ENCODE results near the gene PGPEP1. TPM values are rescaled to one million over a fixed set of nuclear protein-coding genes. Genes with fewer than 3 reads are reported as not detected.

Gene PGPEP1, protein sequence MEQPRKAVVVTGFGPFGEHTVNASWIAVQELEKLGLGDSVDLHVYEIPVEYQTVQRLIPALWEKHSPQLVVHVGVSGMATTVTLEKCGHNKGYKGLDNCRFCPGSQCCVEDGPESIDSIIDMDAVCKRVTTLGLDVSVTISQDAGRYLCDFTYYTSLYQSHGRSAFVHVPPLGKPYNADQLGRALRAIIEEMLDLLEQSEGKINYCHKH
- total RNA-seq = 10 to 100 TPM; 23.5 to 44.0 (median 27.9) TPM

DNA sequence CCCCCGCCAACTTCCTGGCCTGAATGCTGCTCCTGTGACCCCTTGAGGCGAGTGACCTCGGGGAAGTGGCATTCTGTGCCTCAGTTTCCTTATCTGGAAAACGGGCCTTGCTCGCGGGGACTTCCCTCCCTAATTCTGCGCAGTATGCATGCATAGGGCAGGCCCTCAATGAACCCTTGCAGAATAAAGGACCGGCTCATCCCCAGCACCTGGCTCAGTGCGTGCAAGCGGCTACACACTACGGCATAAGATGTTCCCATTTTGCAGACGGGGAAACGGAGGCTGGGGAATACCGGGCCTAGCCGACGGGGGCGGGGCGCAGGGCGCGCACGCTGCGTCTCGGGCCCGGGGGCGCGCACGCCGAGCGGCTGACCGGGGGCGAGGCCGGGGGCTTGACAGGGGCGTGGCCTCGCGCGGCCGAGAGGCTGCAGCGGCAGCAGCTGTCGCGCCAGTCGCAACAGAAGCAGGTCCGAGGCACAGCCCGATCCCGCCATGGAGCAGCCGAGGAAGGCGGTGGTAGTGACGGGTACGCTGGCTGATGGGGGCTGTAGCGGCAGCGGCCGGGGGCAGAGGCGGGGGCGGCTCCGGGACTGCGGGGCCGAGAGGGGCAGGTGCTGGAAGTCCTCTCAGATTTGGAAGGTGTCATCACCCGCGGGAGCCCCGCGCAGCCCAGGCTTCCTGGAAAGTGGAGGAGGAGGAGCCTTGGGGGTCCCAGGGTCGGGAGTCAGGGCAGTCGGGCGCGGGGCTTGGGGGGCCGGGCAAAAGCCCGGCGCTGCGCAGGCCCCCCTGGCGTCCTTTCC, at the start of gene PGPEP1:
PGPEP1 (plus strand) TSS at position 409 of the 800 bp plus-strand sequence; CDS start at position 493, 84 bp downstream.
- H3K9me3 ChIP-seq = no peaks in the 10 kb centered on the region
- no peaks in the 10 kb centered on the region for H3K27me3 ChIP-seq
- H3K4me3 ChIP-seq (replicated peaks in 1 of 3) = peak within 1 kb of the TSS; percentile 53 to 97 (median 75)
- DNase-seq = peak; percentile 64 to 71
- peak in 1 of 2 donors; percentile 75 for TF ChIP-seq POLR2A (IDR thresholded peaks at IDR 0.05)
- TF ChIP-seq, protein P1, sequence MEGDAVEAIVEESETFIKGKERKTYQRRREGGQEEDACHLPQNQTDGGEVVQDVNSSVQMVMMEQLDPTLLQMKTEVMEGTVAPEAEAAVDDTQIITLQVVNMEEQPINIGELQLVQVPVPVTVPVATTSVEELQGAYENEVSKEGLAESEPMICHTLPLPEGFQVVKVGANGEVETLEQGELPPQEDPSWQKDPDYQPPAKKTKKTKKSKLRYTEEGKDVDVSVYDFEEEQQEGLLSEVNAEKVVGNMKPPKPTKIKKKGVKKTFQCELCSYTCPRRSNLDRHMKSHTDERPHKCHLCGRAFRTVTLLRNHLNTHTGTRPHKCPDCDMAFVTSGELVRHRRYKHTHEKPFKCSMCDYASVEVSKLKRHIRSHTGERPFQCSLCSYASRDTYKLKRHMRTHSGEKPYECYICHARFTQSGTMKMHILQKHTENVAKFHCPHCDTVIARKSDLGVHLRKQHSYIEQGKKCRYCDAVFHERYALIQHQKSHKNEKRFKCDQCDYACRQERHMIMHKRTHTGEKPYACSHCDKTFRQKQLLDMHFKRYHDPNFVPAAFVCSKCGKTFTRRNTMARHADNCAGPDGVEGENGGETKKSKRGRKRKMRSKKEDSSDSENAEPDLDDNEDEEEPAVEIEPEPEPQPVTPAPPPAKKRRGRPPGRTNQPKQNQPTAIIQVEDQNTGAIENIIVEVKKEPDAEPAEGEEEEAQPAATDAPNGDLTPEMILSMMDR (IDR thresholded peaks at IDR 0.05) = no peak
- H3K36me3 ChIP-seq = no peaks in the 10 kb centered on the region
- H3K27ac ChIP-seq = peak within 1 kb of the TSS; percentile 49 to 68 (median 55)
- peaks cover 4 to 12% of the 10 kb centered on the region in 2 donors for H3K4me1 ChIP-seq
- intact Hi-C loops (cut with DNase I) = no loop called here
- 17 to 36% methylated on average over 9 to 20 of the region's 69 CpGs for WGBS, 2 donors

DNA sequence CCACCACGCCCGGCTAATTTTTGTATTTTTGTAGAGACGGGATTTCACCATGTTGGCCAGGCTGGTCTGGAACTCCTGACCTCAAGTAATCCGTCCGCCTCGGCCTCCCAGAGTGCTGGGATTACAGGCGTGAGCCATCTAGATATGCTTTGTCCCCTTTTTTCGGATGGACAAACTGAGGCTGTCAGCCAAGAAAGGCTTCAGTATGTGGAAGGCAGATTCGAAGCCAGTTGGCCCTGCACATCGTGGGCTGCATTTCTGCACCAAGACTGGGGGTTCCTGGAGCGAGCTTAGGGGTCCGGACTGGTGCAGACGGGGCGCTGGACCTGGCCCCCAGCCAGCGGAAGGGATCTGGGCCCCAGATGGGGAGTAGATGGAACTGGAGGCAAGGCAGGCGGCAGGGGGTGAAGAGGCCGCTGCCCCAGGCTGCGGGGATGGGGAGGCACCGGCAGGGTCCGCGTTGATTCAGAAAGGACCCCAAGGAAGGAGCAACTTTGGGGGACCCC, 49.3 kb upstream of the PGPEP1 start:
- Histone ChIP-seq H3K9me3 (no peaks in the 10 kb centered on the region), H3K27ac (peak overlapping the region; percentile 95 to 99 (median 96)), H3K4me1 (peaks cover 18 to 20% of the 10 kb centered on the region in 2 donors), H3K4me3 (replicated peaks in 1 of 3) (peak overlapping the region in 1 of 3 donors; percentile 54), H3K27me3 (no peaks in the 10 kb centered on the region), H3K36me3 (no peaks in the 10 kb centered on the region)
- DNase-seq = no peak
- WGBS, 2 donors = 46 to 66% methylated on average over 13 to 17 of the region's 21 CpGs
- intact Hi-C loops (cut with DNase I) = no loop called here
- TF ChIP-seq, protein P1 (IDR thresholded peaks at IDR 0.05) = no peak
- no peak for TF ChIP-seq POLR2A (IDR thresholded peaks at IDR 0.05)

- peak overlapping the region; percentile 37 to 63 (median 54) for H3K4me3 ChIP-seq (replicated peaks in 1 of 3)
- H3K27ac ChIP-seq = peak overlapping the region; percentile 95 to 99 (median 96)
- no peaks in the 10 kb centered on the region for H3K36me3 ChIP-seq
- no peaks in the 10 kb centered on the region for H3K9me3 ChIP-seq
- intact Hi-C loops (cut with DNase I) = no loop called here
- peaks cover 18 to 20% of the 10 kb centered on the region in 2 donors for H3K4me1 ChIP-seq
- 1 to 2% methylated on average over 42 to 52 of the region's 75 CpGs for WGBS, 2 donors
- TF ChIP-seq POLR2A (IDR thresholded peaks at IDR 0.05) = peak; percentile 68 to 80
- TF ChIP-seq, protein P1 (IDR thresholded peaks at IDR 0.05) = no peak
- DNase-seq = peak; percentile 90 to 93
- H3K27me3 ChIP-seq = no peaks in the 10 kb centered on the region
These were observed 48.6 kb upstream of the PGPEP1 start for GRCh38 chr19:18291590-18292461.

DNA sequence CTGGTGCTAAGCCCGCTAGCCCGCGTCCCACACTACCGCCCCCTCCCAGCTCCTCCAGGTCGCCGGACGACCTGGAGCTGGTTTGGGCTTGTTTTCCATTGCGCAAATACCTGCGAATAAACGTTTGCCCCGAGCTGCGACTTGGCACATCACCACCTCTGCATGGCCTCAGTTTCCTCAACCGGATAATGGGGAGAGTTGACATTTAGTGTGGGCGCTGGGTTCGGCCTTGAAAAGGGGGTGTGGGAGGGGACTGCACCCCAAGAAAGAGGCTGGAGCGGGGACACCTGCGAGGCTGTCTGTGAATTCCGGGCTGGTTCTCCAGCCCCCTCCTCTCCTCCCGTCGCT, 48.0 kb upstream of the PGPEP1 start:
- 0 to 1% methylated on average over 16 to 20 of the region's 20 CpGs for WGBS, 2 donors
- Histone ChIP-seq H3K4me1 (peaks cover 18 to 20% of the 10 kb centered on the region in 2 donors), H3K4me3 (replicated peaks in 1 of 3) (peak overlapping the region; percentile 37 to 63 (median 54)), H3K27me3 (no peaks in the 10 kb centered on the region), H3K9me3 (no peaks in the 10 kb centered on the region), H3K27ac (peak overlapping the region; percentile 95 to 99 (median 96)), H3K36me3 (no peaks in the 10 kb centered on the region)
- DNase-seq = no peak
- TF ChIP-seq, protein P1 (IDR thresholded peaks at IDR 0.05) = peak in 1 of 6 experiments; percentile 18
- TF ChIP-seq POLR2A (IDR thresholded peaks at IDR 0.05) = no peak
- intact Hi-C loops (cut with DNase I) = no loop called here
